Suprapubic skin (tissue), 4 donors: ENCODE results near the gene CD2BP2. TPM values are rescaled to one million over a fixed set of nuclear protein-coding genes. Genes with fewer than 3 reads are reported as not detected.

Source experiments
- DNase-seq, 2 donors: peaks; one replicate each; pipeline ENCODE4 v3.0.0-alpha.2; 2019; ENCODE audit warnings: low spot score in 2 of 2
- H3K27ac ChIP-seq: fragments of 200-600 bp; sonication (generic); one replicate; pipeline ENCODE4 v1.5.1; 2019
- H3K27me3 ChIP-seq: fragments of 200-600 bp; sonication (generic); one replicate; pipeline ENCODE4 v1.5.1; 2019
- H3K36me3 ChIP-seq: fragments of 200-600 bp; sonication (generic); one replicate; pipeline ENCODE4 v1.5.1; 2019
- H3K4me1 ChIP-seq: fragments of 200-600 bp; sonication (generic); one replicate; pipeline ENCODE4 v1.5.1; 2019
- H3K4me3 ChIP-seq: fragments of 200-600 bp; sonication (generic); one replicate; pipeline ENCODE4 v1.5.1; 2019; ENCODE audit warnings: mild to moderate bottlenecking
- H3K9me3 ChIP-seq: fragments of 200-600 bp; sonication (generic); one replicate; pipeline ENCODE4 v1.5.1; 2019
- CTCF ChIP-seq, 2 donors: fragments of 200-600 bp in 1 of 2; fragments of 450-650 bp in 1 of 2; sonication (generic) in 1 of 2; IDR thresholded peaks; one replicate each; pipeline ENCODE4 v1.5.1; 2016 to 2019; ENCODE audit warnings: antibody characterized with exemption in 2 of 2, mild to moderate bottlenecking in 1 of 2, moderate library complexity in 1 of 2
- EP300 ChIP-seq: sonication (generic); formaldehyde crosslinking; IDR thresholded peaks from one replicate; pipeline ENCODE4 v1.6.1; 2017; ENCODE audit warnings: antibody characterized with exemption
- POLR2A ChIP-seq, 2 donors: fragments of 450-650 bp; IDR thresholded peaks; one replicate each; pipeline ENCODE4 v1.6.1; 2017; ENCODE audit warnings: antibody characterized with exemption in 2 of 2, mild to moderate bottlenecking in 2 of 2, moderate library complexity in 2 of 2
- POLR2AphosphoS5 ChIP-seq, 3 donors: sonication (generic); formaldehyde crosslinking; IDR thresholded peaks; one replicate each; pipeline ENCODE4 v1.6.1; 2017; ENCODE audit warnings: antibody characterized with exemption in 3 of 3
- WGBS: methylation state at CpG from one replicate; pipeline ENCODE4 v1.1.5; 2018; 5-methylcytosine and 5-hydroxymethylcytosine counted together
- total RNA-seq, 4 donors: library from RNA; depleted of rRNA; stranded (reverse); fragments of >200 nt; gene quantifications; one replicate each; pipeline ENCODE4 v1.1.0, GENCODE V29; 2016

The CD2BP2 gene
- total RNA-seq, 4 donors from 2014 or later, result 21.6 to 34.9 (median 27.7) TPM

DNA sequence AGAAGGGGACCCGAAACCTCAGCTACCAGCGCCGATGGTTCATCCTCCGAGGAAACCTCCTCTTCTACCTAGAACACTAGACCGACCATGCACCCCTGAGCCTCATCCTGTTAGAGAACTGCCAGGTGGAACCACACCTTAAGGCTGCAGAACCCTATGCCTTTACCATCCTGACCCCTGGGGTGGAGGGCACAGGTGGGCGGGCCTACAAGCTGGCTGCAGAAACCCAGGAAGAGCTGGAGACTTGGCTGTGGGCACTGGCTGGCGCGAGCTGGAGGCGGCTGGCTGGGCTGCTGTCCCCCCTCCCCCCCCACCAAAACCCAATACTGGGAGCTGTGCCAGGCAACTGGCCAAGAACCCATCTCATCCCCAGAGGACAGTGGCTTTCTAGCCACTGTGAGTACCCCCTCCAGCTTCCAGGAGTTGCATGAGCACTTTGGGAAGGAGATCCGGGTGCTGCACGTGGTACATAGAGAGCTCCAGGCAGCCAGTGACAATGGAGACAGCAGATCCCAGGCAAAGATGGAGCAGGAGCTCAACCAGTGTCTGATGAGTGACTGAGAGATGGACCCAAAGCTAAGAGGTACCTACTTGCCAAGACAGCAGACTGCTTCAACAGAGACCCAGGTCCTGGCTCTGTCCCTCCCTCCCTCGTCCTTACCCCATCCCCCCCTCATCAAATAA is 1.4 kb upstream of the CD2BP2 start:
- peak in 1 of 2 donors; percentile 69 for DNase-seq
- peak overlapping the region; percentile 80 for H3K4me3 ChIP-seq
- 65% methylated on average over 8 of the region's 12 CpGs for WGBS
- no peaks in the 10 kb centered on the region for H3K9me3 ChIP-seq
- H3K36me3 ChIP-seq, result peaks cover 58% of the 10 kb centered on the region
- H3K27ac ChIP-seq, result peak overlapping the region; percentile 95
- TF ChIP-seq POLR2A (IDR thresholded peaks at IDR 0.05), result no peak
- no peak for TF ChIP-seq POLR2AphosphoS5 (IDR thresholded peaks at IDR 0.05)
- TF ChIP-seq EP300, result no peak
- TF ChIP-seq CTCF (IDR thresholded peaks at IDR 0.05), result no peak
- peaks cover 53% of the 10 kb centered on the region for H3K4me1 ChIP-seq
- H3K27me3 ChIP-seq, result no peaks in the 10 kb centered on the region

GRCh38 chr16:30355954-30356308 is 823 bp upstream of the CD2BP2 start:
- no peak for DNase-seq
- no peaks in the 10 kb centered on the region for H3K9me3 ChIP-seq
- H3K4me1 ChIP-seq, result peaks cover 53% of the 10 kb centered on the region
- WGBS, result 30% methylated on average over 2 of the region's 7 CpGs
- H3K4me3 ChIP-seq, result peak overlapping the region; percentile 80
- no peak for TF ChIP-seq POLR2AphosphoS5 (IDR thresholded peaks at IDR 0.05)
- no peaks in the 10 kb centered on the region for H3K27me3 ChIP-seq
- peak overlapping the region; percentile 95 for H3K27ac ChIP-seq
- H3K36me3 ChIP-seq, result peaks cover 62% of the 10 kb centered on the region

DNA sequence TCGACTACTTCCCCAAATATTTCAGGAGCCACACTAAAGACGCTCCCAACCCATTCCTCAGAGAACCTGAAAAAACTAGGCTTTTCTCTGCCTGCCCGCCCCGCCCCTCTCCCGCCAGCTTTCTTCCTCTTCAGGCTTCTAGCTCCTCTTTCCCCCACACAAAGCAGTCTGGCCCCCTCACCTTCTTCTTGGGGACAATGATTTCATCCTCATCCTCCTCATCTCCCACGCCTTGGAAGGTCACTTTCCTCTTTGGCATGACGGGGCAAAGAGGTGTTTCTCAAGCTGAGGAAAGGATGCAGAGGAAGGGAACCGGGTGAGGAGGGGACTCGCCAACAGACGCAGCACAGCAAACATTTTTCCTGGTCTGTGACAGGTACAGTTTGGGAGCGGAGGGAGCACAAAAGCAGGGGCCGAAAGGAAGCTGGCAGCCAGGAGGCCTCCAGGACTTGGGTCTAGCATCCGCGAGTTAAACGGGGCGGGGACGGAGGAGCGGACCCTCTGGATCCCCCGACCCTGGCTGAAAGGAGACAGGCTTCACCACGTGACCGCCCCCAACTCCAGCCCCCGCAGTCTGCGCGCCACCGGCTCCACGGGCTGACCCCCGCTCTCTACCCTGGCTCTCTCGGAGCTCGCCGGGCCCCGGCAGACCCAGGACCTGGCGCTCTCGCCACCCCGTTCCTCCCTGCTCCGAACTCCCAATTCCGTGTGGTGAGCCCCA is 525 bp downstream of the CD2BP2 start:
- no peak for DNase-seq
- 3% methylated on average over 12 of the region's 36 CpGs for WGBS
- H3K4me3 ChIP-seq, result peak overlapping the region; percentile 80
- peaks cover 49% of the 10 kb centered on the region for H3K4me1 ChIP-seq
- TF ChIP-seq EP300 (no peak), CTCF (IDR thresholded peaks at IDR 0.05) (no peak), POLR2AphosphoS5 (IDR thresholded peaks at IDR 0.05) (no peak), POLR2A (IDR thresholded peaks at IDR 0.05) (no peak)
- peak overlapping the region; percentile 95 for H3K27ac ChIP-seq
- H3K36me3 ChIP-seq, result peaks cover 58% of the 10 kb centered on the region
- no peaks in the 10 kb centered on the region for H3K9me3 ChIP-seq
- no peaks in the 10 kb centered on the region for H3K27me3 ChIP-seq

DNA sequence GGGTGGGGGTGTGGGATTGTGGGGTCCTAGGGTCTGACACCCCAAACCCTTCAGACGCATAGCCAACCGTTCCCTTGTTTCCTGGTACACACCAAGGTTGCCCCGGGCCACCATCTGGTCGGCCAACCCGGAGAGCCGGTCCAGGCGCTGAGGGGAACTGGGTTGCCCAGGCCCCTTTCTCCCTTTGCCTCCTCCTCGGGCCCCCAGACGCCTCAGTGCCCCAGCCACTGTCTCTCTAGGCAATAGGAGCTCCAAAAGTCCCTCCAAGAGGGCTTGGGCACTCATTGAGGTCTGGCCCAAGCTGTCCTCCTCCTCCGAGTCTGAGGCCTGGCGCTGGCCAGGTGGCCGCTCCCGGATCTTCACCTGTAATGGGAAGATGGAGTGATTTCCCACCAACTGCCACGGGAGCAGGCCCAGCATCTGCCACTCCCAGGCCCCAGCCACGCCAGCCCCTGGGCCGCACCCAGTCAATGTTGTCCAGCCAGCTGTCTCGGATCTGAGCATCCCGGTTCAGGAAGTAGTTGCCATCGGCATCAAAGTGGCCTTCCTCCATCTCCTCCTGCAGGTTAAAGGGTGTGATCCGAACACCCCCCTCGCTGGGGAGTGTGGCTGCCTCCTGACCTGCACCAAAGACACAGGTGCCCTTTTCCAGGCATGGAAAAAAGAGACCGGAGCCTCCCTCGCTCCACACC is 1.5 kb downstream of the CD2BP2 start:
- TF ChIP-seq CTCF (IDR thresholded peaks at IDR 0.05) (no peak), POLR2A (IDR thresholded peaks at IDR 0.05) (no peak), EP300 (no peak), POLR2AphosphoS5 (IDR thresholded peaks at IDR 0.05) (no peak)
- 83% methylated on average over 20 of the region's 23 CpGs for WGBS
- Histone ChIP-seq H3K36me3 (peaks cover 48% of the 10 kb centered on the region), H3K27ac (peak overlapping the region; percentile 95), H3K4me1 (peaks cover 49% of the 10 kb centered on the region), H3K9me3 (no peaks in the 10 kb centered on the region), H3K4me3 (peak overlapping the region; percentile 80), H3K27me3 (no peaks in the 10 kb centered on the region)
- no peak for DNase-seq

DNA sequence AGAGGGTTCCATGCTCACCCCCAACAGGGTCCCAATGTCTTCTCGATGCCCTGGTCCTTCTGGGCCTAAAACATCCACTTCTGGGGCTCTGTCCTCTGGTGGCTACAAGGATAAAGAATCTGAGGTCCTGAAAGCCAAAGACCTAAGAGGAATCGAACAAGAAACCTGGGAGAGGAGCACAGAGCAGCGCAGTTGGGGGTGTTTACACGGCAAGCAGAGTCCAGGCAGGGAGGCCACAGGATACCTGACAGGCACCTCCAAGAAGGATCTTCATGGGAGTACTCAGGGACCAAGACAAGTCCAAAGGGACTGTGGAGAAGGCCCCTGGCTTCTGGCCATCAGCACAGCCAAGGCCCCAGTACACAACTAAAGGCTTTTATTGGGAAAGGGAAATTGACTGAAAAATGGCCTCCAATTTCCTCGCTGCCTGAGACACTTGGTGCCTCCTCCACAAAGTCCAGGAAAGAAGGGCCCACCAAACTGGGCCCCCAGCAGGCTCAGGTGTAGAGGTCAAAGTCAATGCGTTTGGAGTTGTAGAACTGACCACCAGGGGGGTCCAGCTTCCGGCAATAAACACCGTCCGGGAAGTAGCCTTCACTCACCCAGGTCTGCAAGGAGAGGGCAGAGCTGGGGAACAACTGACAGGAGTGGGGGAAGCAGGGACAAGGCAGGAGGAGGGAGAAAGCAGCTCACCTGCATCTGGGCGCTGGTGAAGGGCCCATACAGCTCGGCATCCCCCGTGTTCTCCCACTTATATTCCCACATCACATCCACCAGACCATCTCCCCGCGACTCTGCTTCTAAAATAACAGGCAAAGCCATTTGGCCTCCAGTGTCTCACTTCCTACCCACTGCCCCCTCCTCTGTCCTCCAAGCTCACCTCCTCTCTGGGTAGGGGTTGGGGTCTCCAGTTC is 2.4 kb downstream of the CD2BP2 start:
- peaks cover 39% of the 10 kb centered on the region for H3K36me3 ChIP-seq
- H3K4me1 ChIP-seq, result peaks cover 49% of the 10 kb centered on the region
- DNase-seq, result peak in 1 of 2 donors; percentile 62
- H3K27me3 ChIP-seq, result no peaks in the 10 kb centered on the region
- WGBS, result 86% methylated on average over 13 of the region's 14 CpGs
- no peak overlapping the region for H3K4me3 ChIP-seq
- H3K27ac ChIP-seq, result peak overlapping the region; percentile 27
- H3K9me3 ChIP-seq, result no peaks in the 10 kb centered on the region
- TF ChIP-seq POLR2AphosphoS5 (IDR thresholded peaks at IDR 0.05), result no peak
- TF ChIP-seq CTCF (IDR thresholded peaks at IDR 0.05), result no peak
- no peak for TF ChIP-seq EP300
- TF ChIP-seq POLR2A (IDR thresholded peaks at IDR 0.05), result no peak
